ENCODE measurements around the gene NTSR2. TPM values are rescaled to one million over a fixed set of nuclear protein-coding genes. Genes with fewer than 3 reads are reported as not detected.

NTSR2 gene
- total and polyA plus RNA-seq, 2 experiments from 2014 or later: 0.10 TPM; not detected in 1

DNA sequence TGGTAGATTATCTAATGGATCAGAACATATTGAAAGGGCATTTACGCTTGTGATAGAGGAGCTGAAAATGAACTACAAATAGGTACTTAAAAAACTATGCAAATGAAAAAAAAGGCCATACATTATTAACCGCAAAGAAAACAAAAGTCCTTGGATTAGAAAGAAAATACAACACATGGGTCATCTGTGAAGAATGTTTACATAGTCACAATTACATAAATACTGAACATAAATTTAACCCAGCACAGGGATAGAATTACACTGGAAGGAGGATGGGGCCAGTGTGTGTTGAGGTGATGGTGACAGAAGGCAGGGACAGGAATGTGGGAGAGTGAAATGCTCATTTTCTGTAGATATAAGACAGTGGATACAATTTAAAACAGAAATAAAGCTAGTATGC, 6.6 kb downstream of the NTSR2 start (continued):
- TF ChIP-seq ZNF462 (CRISPR knock-in tag; IDR thresholded peaks at IDR 0.05) (no peak), EZH2 (IDR thresholded peaks at IDR 0.05; ENCODE audit: low read depth, unreplicated experiment) (no peak), ZNF114 (CRISPR knock-in tag; IDR thresholded peaks at IDR 0.05) (no peak), ETS1 (IDR thresholded peaks at IDR 0.05) (no peak), STAT1 (IDR thresholded peaks at IDR 0.05; ENCODE audit: unreplicated experiment) (no peak)
- TF ChIP-seq, protein P1, sequence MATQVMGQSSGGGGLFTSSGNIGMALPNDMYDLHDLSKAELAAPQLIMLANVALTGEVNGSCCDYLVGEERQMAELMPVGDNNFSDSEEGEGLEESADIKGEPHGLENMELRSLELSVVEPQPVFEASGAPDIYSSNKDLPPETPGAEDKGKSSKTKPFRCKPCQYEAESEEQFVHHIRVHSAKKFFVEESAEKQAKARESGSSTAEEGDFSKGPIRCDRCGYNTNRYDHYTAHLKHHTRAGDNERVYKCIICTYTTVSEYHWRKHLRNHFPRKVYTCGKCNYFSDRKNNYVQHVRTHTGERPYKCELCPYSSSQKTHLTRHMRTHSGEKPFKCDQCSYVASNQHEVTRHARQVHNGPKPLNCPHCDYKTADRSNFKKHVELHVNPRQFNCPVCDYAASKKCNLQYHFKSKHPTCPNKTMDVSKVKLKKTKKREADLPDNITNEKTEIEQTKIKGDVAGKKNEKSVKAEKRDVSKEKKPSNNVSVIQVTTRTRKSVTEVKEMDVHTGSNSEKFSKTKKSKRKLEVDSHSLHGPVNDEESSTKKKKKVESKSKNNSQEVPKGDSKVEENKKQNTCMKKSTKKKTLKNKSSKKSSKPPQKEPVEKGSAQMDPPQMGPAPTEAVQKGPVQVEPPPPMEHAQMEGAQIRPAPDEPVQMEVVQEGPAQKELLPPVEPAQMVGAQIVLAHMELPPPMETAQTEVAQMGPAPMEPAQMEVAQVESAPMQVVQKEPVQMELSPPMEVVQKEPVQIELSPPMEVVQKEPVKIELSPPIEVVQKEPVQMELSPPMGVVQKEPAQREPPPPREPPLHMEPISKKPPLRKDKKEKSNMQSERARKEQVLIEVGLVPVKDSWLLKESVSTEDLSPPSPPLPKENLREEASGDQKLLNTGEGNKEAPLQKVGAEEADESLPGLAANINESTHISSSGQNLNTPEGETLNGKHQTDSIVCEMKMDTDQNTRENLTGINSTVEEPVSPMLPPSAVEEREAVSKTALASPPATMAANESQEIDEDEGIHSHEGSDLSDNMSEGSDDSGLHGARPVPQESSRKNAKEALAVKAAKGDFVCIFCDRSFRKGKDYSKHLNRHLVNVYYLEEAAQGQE (IDR thresholded peaks at IDR 0.05; ENCODE audit: unreplicated experiment): no peak
